Osteoblast (primary cell): ENCODE results near the gene TCIRG1. TPM values are rescaled to one million over a fixed set of nuclear protein-coding genes. Genes with fewer than 3 reads are reported as not detected.

Experiments used
- DNase-seq: peaks from one replicate; pipeline ENCODE4 v3.0.0; 2011; ENCODE audit warnings: low spot score, mixed read lengths; ENCODE audit not compliant: insufficient read length; ENCODE audit errors: missing footprints
- H2AFZ ChIP-seq: 2 replicates; pipeline ENCODE4 v1.6.0; 2011; ENCODE audit warnings: mild to moderate bottlenecking, low read length
- H3K27ac ChIP-seq: 2 replicates; pipeline ENCODE4 v1.5.1; 2011; ENCODE audit warnings: mild to moderate bottlenecking, low read depth, low read length, moderate library complexity
- H3K27me3 ChIP-seq: 2 replicates; pipeline ENCODE4 v1.6.0; 2012; ENCODE audit warnings: mild to moderate bottlenecking, control low read depth, inconsistent platforms, low read length, moderate library complexity; ENCODE audit not compliant: insufficient read depth
- H3K36me3 ChIP-seq: 2 replicates; pipeline ENCODE4 v1.5.1; 2011; ENCODE audit warnings: mild to moderate bottlenecking, low read length, control low read depth, moderate library complexity; ENCODE audit not compliant: insufficient read depth
- H3K4me1 ChIP-seq: 2 replicates; pipeline ENCODE4 v1.5.1; 2011; ENCODE audit warnings: mild to moderate bottlenecking, low read length, control low read depth, moderate library complexity; ENCODE audit not compliant: insufficient read depth
- H3K4me2 ChIP-seq: 2 replicates; pipeline ENCODE4 v1.6.0; 2011; ENCODE audit warnings: mild to moderate bottlenecking, low read length; ENCODE audit not compliant: insufficient read depth
- H3K4me3 ChIP-seq: fragments of 200-600 bp; sonication (generic); 3 replicates; pipeline ENCODE4 v1.5.1; 2012; ENCODE audit warnings: mild to moderate bottlenecking, low read length, inconsistent platforms; ENCODE audit not compliant: insufficient read depth
- H3K79me2 ChIP-seq: 2 replicates; pipeline ENCODE4 v1.6.0; 2012; ENCODE audit warnings: mild to moderate bottlenecking, low read length, control low read depth, inconsistent platforms; ENCODE audit not compliant: insufficient read depth
- H3K9me3 ChIP-seq: 2 replicates; pipeline ENCODE4 v1.5.1; 2011; ENCODE audit warnings: low read depth, low read length, control low read depth
- H4K20me1 ChIP-seq: 2 replicates; pipeline ENCODE4 v1.6.0; 2012; ENCODE audit warnings: mild to moderate bottlenecking, low read length, control low read depth; ENCODE audit not compliant: insufficient read depth
- CTCF ChIP-seq: IDR thresholded peaks from 2 replicates; pipeline ENCODE4 v1.5.1; 2011; ENCODE audit warnings: mild to moderate bottlenecking, low read depth, low read length, moderate library complexity; ENCODE audit errors: extremely low read depth
- total RNA-seq: library from RNA; depleted of rRNA; stranded (reverse); fragments of >200 nt; gene quantifications from 2 replicates; pipeline ENCODE4 v1.2.3, GENCODE V29; 2012

The TCIRG1 gene
- total RNA-seq, 1 donor, result 85.4 TPM

GRCh38 chr11:68061508-68061907, 22.7 kb downstream of the TCIRG1 start:
- H3K4me3 ChIP-seq, result no peak overlapping the region
- H4K20me1 ChIP-seq, result no peaks in the 10 kb centered on the region
- H3K9me3 ChIP-seq, result no peaks in the 10 kb centered on the region
- H3K36me3 ChIP-seq, result peaks cover 18% of the 10 kb centered on the region
- no peaks in the 10 kb centered on the region for H3K27me3 ChIP-seq
- no peak for TF ChIP-seq CTCF
- no peak for DNase-seq
- H3K4me1 ChIP-seq, result no peaks in the 10 kb centered on the region
- no peaks in the 10 kb centered on the region for H3K79me2 ChIP-seq
- H2AFZ ChIP-seq, result no peak overlapping the region
- no peak overlapping the region for H3K27ac ChIP-seq
- no peak overlapping the region for H3K4me2 ChIP-seq

- Histone ChIP-seq H3K27ac (no peak overlapping the region), H3K4me1 (no peaks in the 10 kb centered on the region)
- TF ChIP-seq CTCF, result no peak
Measured at GRCh38 chr11:68064926-68065325, 26.1 kb downstream of the TCIRG1 start.

GRCh38 chr11:68065841-68066240, 27.0 kb downstream of the TCIRG1 start:
- Histone ChIP-seq H4K20me1 (no peaks in the 10 kb centered on the region), H3K27me3 (no peaks in the 10 kb centered on the region), H3K27ac (no peak overlapping the region), H3K4me1 (no peaks in the 10 kb centered on the region), H2AFZ (no peak overlapping the region), H3K79me2 (no peaks in the 10 kb centered on the region), H3K9me3 (no peaks in the 10 kb centered on the region), H3K4me2 (no peak overlapping the region), H3K36me3 (peaks cover 31% of the 10 kb centered on the region), H3K4me3 (no peak overlapping the region)
- DNase-seq, result no peak
- no peak for TF ChIP-seq CTCF

More at GRCh38 chr11:68064926-68065325, 26.1 kb downstream of the TCIRG1 start:
- Histone ChIP-seq H2AFZ (no peak overlapping the region), H4K20me1 (no peaks in the 10 kb centered on the region), H3K36me3 (peaks cover 23% of the 10 kb centered on the region), H3K79me2 (no peaks in the 10 kb centered on the region), H3K4me3 (no peak overlapping the region), H3K27me3 (no peaks in the 10 kb centered on the region), H3K4me2 (no peak overlapping the region), H3K9me3 (no peaks in the 10 kb centered on the region)
- no peak for DNase-seq

GRCh38 chr11:68066742-68067141, 27.9 kb downstream of the TCIRG1 start:
- Histone ChIP-seq H2AFZ (no peak overlapping the region), H3K4me1 (no peaks in the 10 kb centered on the region), H3K4me3 (no peak overlapping the region), H3K9me3 (no peaks in the 10 kb centered on the region), H3K27ac (no peak overlapping the region), H3K36me3 (peaks cover 37% of the 10 kb centered on the region), H3K4me2 (no peak overlapping the region), H3K27me3 (no peaks in the 10 kb centered on the region), H4K20me1 (no peaks in the 10 kb centered on the region), H3K79me2 (no peaks in the 10 kb centered on the region)
- no peak for DNase-seq
- TF ChIP-seq CTCF, result no peak
